IPS-15b (cell line): ENCODE data around the gene RAP1A.

Experiments
- H3K27me3 ChIP-seq: one replicate; pipeline ENCODE4 v1.6.1; 2013; ENCODE audit warnings: low read length; ENCODE audit not compliant: control insufficient read depth, insufficient read depth
- H3K36me3 ChIP-seq: one replicate; pipeline ENCODE4 v1.6.1; 2013; ENCODE audit warnings: low read length; ENCODE audit not compliant: control insufficient read depth, insufficient read depth
- H3K4me1 ChIP-seq: one replicate; pipeline ENCODE4 v1.6.1; 2013; ENCODE audit warnings: mild to moderate bottlenecking, low read length; ENCODE audit not compliant: control insufficient read depth, insufficient read depth
- H3K4me3 ChIP-seq: one replicate; pipeline ENCODE4 v1.5.1; 2013; ENCODE audit warnings: low read depth, low read length
- H3K9ac ChIP-seq: one replicate; pipeline ENCODE4 v1.6.1; 2013; ENCODE audit warnings: low read depth, mild to moderate bottlenecking, low read length
- H3K9me3 ChIP-seq: one replicate; pipeline ENCODE4 v1.6.1; 2013; ENCODE audit warnings: mild to moderate bottlenecking, low read length; ENCODE audit not compliant: control insufficient read depth, insufficient read depth

The RAP1A gene

GRCh38 chr1:111654839-111655238 lies 35.2 kb downstream of the RAP1A start:
- no peaks in the 10 kb centered on the region for H3K9me3 ChIP-seq
- H3K9ac ChIP-seq = no peak overlapping the region
- H3K4me1 ChIP-seq = peaks cover 8% of the 10 kb centered on the region
- H3K4me3 ChIP-seq = no peak overlapping the region
- no peaks in the 10 kb centered on the region for H3K27me3 ChIP-seq
- H3K36me3 ChIP-seq = no peaks in the 10 kb centered on the region

- Histone ChIP-seq H3K36me3 (no peaks in the 10 kb centered on the region), H3K9me3 (no peaks in the 10 kb centered on the region), H3K27me3 (no peaks in the 10 kb centered on the region), H3K4me1 (peaks cover 8% of the 10 kb centered on the region), H3K9ac (no peak overlapping the region), H3K4me3 (no peak overlapping the region)
Observed at GRCh38 chr1:111656086-111657017, 36.8 kb downstream of the RAP1A start.

- Histone ChIP-seq H3K27me3 (no peaks in the 10 kb centered on the region), H3K4me1 (peaks cover 8% of the 10 kb centered on the region)
Observed at GRCh38 chr1:111658622-111659021, 39.0 kb downstream of the RAP1A start.

GRCh38 chr1:111660204-111661150 lies 40.9 kb downstream of the RAP1A start:
- no peak overlapping the region for H3K4me3 ChIP-seq
- H3K9me3 ChIP-seq = no peaks in the 10 kb centered on the region
- no peaks in the 10 kb centered on the region for H3K36me3 ChIP-seq
- H3K27me3 ChIP-seq = no peaks in the 10 kb centered on the region
- peaks cover 8% of the 10 kb centered on the region for H3K4me1 ChIP-seq
- no peak overlapping the region for H3K9ac ChIP-seq

More at GRCh38 chr1:111658622-111659021, 39.0 kb downstream of the RAP1A start:
- Histone ChIP-seq H3K9me3 (no peaks in the 10 kb centered on the region), H3K4me3 (no peak overlapping the region), H3K36me3 (no peaks in the 10 kb centered on the region), H3K9ac (no peak overlapping the region)

GRCh38 chr1:111664652-111665051 lies 45.1 kb downstream of the RAP1A start:
- no peaks in the 10 kb centered on the region for H3K27me3 ChIP-seq
- H3K9me3 ChIP-seq = no peaks in the 10 kb centered on the region
- no peaks in the 10 kb centered on the region for H3K36me3 ChIP-seq
- H3K4me1 ChIP-seq = no peaks in the 10 kb centered on the region
- no peak overlapping the region for H3K9ac ChIP-seq
- no peak overlapping the region for H3K4me3 ChIP-seq

- no peaks in the 10 kb centered on the region for H3K9me3 ChIP-seq
- H3K27me3 ChIP-seq = no peaks in the 10 kb centered on the region
- H3K4me3 ChIP-seq = no peak overlapping the region
- no peaks in the 10 kb centered on the region for H3K36me3 ChIP-seq
- no peak overlapping the region for H3K9ac ChIP-seq
- H3K4me1 ChIP-seq = no peaks in the 10 kb centered on the region
Observed at GRCh38 chr1:111665497-111665896, 45.9 kb downstream of the RAP1A start.

GRCh38 chr1:111666828-111667227 lies 47.2 kb downstream of the RAP1A start:
- Histone ChIP-seq H3K9me3 (no peaks in the 10 kb centered on the region), H3K4me1 (no peaks in the 10 kb centered on the region), H3K27me3 (no peaks in the 10 kb centered on the region), H3K4me3 (no peak overlapping the region), H3K9ac (no peak overlapping the region), H3K36me3 (no peaks in the 10 kb centered on the region)

GRCh38 chr1:111669268-111669667 lies 49.7 kb downstream of the RAP1A start:
- Histone ChIP-seq H3K9ac (no peak overlapping the region), H3K36me3 (no peaks in the 10 kb centered on the region), H3K4me1 (peaks cover 3% of the 10 kb centered on the region), H3K4me3 (no peak overlapping the region), H3K9me3 (no peaks in the 10 kb centered on the region), H3K27me3 (no peaks in the 10 kb centered on the region)

GRCh38 chr1:111671852-111672251 lies 52.3 kb downstream of the RAP1A start:
- H3K27me3 ChIP-seq = no peaks in the 10 kb centered on the region
- H3K9me3 ChIP-seq = no peaks in the 10 kb centered on the region
- no peak overlapping the region for H3K9ac ChIP-seq
- H3K36me3 ChIP-seq = no peaks in the 10 kb centered on the region
- H3K4me3 ChIP-seq = no peak overlapping the region
- H3K4me1 ChIP-seq = peaks cover 3% of the 10 kb centered on the region

GRCh38 chr1:111672331-111672730 lies 52.7 kb downstream of the RAP1A start:
- H3K9ac ChIP-seq = no peak overlapping the region
- no peaks in the 10 kb centered on the region for H3K27me3 ChIP-seq
- peaks cover 3% of the 10 kb centered on the region for H3K4me1 ChIP-seq
- H3K9me3 ChIP-seq = no peaks in the 10 kb centered on the region
- H3K36me3 ChIP-seq = no peaks in the 10 kb centered on the region
- H3K4me3 ChIP-seq = no peak overlapping the region

GRCh38 chr1:111677604-111678003 lies 58.0 kb downstream of the RAP1A start:
- H3K4me3 ChIP-seq = no peak overlapping the region
- peaks cover 3% of the 10 kb centered on the region for H3K4me1 ChIP-seq
- H3K9ac ChIP-seq = no peak overlapping the region
- H3K36me3 ChIP-seq = peaks cover 3% of the 10 kb centered on the region
- no peaks in the 10 kb centered on the region for H3K27me3 ChIP-seq
- no peaks in the 10 kb centered on the region for H3K9me3 ChIP-seq
